H54 (cell line): ENCODE data around the gene LRRC3C.

Experiments used
- DNase-seq: peaks from one replicate; pipeline ENCODE4 v3.0.0; 2011; ENCODE audit warnings: low spot score, mixed read lengths; ENCODE audit not compliant: insufficient read length
- FAIRE-seq: peaks from 3 replicates; lab custom pipeline; 2011; peaks lifted over from hg19 to GRCh38; lab: Jason Lieb, UNC
- POLR2A ChIP-seq: IDR thresholded peaks from 2 replicates; pipeline ENCODE4 v1.6.1; 2011; ENCODE audit warnings: low read depth, mild to moderate bottlenecking, low read length

LRRC3C gene

GRCh38 chr17:39994448-39994847, 66.9 kb downstream of the LRRC3C start:
- FAIRE-seq, result no peak
- no peak for DNase-seq
- no peak for TF ChIP-seq POLR2A
